Measurements from ENCODE around the gene C15orf40. TPM values are rescaled to one million over a fixed set of nuclear protein-coding genes. Genes with fewer than 3 reads are reported as not detected.
A peak's percentile ranks its signal among the peaks of the same experiment; 100 is the strongest.

C15orf40 gene
- total RNA-seq, 2 experiments from 2014 or later, result 25.6 to 30.2 TPM

DNA sequence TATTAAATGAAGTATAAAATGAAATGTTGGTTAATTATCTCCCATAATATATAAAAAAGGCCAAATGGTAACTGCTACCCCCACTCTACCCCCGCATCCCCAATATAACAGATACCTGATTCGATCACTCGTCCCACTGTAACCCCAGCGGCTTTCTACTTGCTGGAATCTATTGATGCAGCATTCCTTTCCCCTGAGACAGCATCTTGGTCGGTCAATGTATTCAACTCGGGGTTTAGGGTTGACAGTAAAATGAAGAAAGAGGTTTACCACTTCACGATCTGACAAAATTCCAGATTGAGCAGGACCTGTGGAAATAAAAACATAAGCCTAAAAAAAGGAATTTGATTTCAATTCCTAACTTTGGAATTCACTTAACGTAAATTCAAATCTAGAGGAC is 18.6 kb upstream of the C15orf40 start:
- H3K27ac Mint-ChIP-seq, result no peak overlapping the region
- H3K4me1 Mint-ChIP-seq (ENCODE audit: low read depth), result no peaks in the 10 kb centered on the region
- DNase-seq (no peak), ATAC-seq (no peak)
- no peaks in the 10 kb centered on the region for H3K9me3 Mint-ChIP-seq
- no peaks in the 10 kb centered on the region for H3K27me3 Mint-ChIP-seq
- H3K36me3 Mint-ChIP-seq (ENCODE audit: low read depth), result peaks cover 50% of the 10 kb centered on the region
- ChIA-PET CTCF (no interaction called here), POLR2A (no interaction called here)
- TF ChIP-seq, protein P1, sequence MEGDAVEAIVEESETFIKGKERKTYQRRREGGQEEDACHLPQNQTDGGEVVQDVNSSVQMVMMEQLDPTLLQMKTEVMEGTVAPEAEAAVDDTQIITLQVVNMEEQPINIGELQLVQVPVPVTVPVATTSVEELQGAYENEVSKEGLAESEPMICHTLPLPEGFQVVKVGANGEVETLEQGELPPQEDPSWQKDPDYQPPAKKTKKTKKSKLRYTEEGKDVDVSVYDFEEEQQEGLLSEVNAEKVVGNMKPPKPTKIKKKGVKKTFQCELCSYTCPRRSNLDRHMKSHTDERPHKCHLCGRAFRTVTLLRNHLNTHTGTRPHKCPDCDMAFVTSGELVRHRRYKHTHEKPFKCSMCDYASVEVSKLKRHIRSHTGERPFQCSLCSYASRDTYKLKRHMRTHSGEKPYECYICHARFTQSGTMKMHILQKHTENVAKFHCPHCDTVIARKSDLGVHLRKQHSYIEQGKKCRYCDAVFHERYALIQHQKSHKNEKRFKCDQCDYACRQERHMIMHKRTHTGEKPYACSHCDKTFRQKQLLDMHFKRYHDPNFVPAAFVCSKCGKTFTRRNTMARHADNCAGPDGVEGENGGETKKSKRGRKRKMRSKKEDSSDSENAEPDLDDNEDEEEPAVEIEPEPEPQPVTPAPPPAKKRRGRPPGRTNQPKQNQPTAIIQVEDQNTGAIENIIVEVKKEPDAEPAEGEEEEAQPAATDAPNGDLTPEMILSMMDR (IDR thresholded peaks at IDR 0.05), result no peak
- intact Hi-C loops (cut with micrococcal nuclease), result no loop called here
- H3K4me3 Mint-ChIP-seq, result no peak overlapping the region

DNA sequence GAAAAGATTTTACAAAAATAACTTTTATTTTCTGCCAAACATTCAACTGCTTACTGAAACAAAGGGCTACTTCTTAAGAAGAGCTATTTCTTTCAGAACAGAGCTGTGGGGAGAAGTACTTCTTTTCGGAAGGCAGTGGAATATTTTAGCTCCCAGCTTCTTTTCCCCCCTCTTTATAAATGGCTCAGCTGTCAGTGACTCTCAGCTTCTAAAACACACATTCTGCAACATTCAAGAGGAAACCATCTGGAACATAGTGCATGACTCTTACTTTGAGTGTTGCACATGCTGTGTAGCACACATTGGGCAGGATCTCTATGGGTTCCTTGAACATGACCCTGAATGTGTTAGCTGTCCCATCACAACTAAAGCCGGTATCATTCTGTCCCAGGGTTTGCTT is 7.0 kb upstream of the C15orf40 start:
- Mint-ChIP-seq H3K27ac (peak overlapping the region; percentile 46), H3K27me3 (no peaks in the 10 kb centered on the region), H3K4me3 (no peak overlapping the region), H3K9me3 (no peaks in the 10 kb centered on the region), H3K4me1 (ENCODE audit: low read depth) (peaks cover 26% of the 10 kb centered on the region), H3K36me3 (ENCODE audit: low read depth) (peaks cover 29% of the 10 kb centered on the region)
- intact Hi-C loops (cut with micrococcal nuclease), result loop anchor here (10.0 kb wide), 1 partner anchor 484 kb away; no protein-coding TSS in a partner anchor
- ChIA-PET CTCF (interaction anchor here (1.0 kb wide), 1 partner anchor 11 kb away, joined by 3 read pairs; no protein-coding TSS in a partner anchor), POLR2A (interaction anchor here (1.1 kb wide), 1 partner anchor 154 kb away, joined by 4 read pairs; no protein-coding TSS in a partner anchor)
- ATAC-seq, result no peak
- TF ChIP-seq, protein P1 (IDR thresholded peaks at IDR 0.05), result no peak
- no peak for DNase-seq

DNA sequence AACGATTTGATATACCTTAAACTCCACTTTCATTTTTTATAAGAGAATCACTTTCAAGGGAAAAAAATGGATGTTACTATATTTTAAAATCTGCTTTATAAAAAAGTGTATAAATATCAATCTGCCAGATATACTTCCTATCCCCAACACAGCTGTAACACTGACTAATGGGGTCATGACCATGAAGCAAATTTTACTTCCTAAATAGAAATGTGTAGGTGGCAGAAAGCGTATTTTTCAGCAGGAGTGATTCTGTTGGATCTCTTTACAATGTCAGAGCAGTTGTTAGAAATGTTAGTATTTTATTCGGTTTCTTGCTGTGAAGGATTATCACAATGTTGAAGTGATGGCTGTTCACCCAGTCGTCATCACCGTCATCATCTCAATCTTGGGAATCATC is 5.5 kb upstream of the C15orf40 start:
- ATAC-seq (no peak), DNase-seq (no peak)
- H3K27ac Mint-ChIP-seq, result peak overlapping the region; percentile 32
- H3K4me3 Mint-ChIP-seq, result no peak overlapping the region
- H3K27me3 Mint-ChIP-seq, result no peaks in the 10 kb centered on the region
- intact Hi-C loops (cut with micrococcal nuclease), result loop anchor here (10.0 kb wide), 1 partner anchor 482 kb away; no protein-coding TSS in a partner anchor
- peaks cover 38% of the 10 kb centered on the region for H3K36me3 Mint-ChIP-seq (ENCODE audit: low read depth)
- H3K4me1 Mint-ChIP-seq (ENCODE audit: low read depth), result peaks cover 38% of the 10 kb centered on the region
- peaks cover 5% of the 10 kb centered on the region for H3K9me3 Mint-ChIP-seq
- TF ChIP-seq, protein P1 (IDR thresholded peaks at IDR 0.05), result no peak
- ChIA-PET POLR2A (no interaction called here), CTCF (no interaction called here)

DNA sequence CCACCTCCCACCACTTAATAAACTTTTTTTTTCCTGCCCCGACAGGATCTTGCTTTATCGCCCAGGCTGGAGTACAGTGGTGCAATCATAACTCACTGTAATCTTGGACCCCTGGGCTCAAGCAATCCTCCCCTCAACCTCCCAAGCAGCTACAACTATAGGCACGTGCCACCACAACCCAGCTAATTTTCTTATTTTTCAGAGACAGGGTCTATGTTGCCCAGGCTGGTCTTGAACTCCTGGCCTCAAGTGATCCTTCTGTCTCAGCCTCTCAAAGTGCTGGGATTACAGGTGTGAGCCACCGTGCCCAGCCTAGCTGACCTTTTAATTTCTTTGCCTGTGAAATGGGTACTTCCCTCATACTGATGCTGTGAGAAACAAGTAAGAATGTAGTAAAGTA is 3.9 kb upstream of the C15orf40 start:
- Mint-ChIP-seq H3K36me3 (ENCODE audit: low read depth) (peaks cover 44% of the 10 kb centered on the region), H3K9me3 (peaks cover 6% of the 10 kb centered on the region), H3K4me1 (ENCODE audit: low read depth) (peaks cover 44% of the 10 kb centered on the region), H3K27ac (peak overlapping the region; percentile 50), H3K27me3 (no peaks in the 10 kb centered on the region), H3K4me3 (no peak overlapping the region)
- TF ChIP-seq, protein P1 (IDR thresholded peaks at IDR 0.05), result no peak
- ATAC-seq, result no peak
- ChIA-PET CTCF (no interaction called here), POLR2A (no interaction called here)
- no peak for DNase-seq
- intact Hi-C loops (cut with micrococcal nuclease), result loop anchor here (10.0 kb wide), 1 partner anchor 481 kb away; no protein-coding TSS in a partner anchor

DNA sequence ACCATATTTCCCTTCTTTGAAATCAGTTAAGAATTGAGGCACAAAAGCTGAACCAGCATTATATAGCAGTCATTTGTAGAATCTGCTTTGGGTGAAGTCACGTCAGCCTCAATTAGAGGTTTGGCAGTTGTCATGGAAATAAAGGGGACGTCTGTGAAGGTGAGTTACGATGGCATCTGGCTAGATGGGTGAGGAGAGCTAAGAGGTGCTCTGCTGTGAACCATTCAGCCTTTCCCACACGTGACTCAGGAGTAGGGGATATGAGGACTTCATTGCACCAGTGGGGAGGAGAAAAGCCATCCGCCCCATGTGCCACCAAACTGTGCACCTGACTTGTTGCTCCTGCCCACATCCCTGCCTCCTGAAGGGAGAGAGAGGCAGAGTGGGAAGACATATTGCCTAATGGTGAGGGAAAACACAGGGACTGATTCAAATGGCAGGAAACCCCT is 2.8 kb upstream of the C15orf40 start:
- CTCF ChIA-PET, result no interaction called here
- DNase-seq (peak; percentile 25), ATAC-seq (no peak)
- Mint-ChIP-seq H3K9me3 (peaks cover 6% of the 10 kb centered on the region), H3K4me3 (no peak overlapping the region), H3K4me1 (ENCODE audit: low read depth) (peaks cover 53% of the 10 kb centered on the region), H3K27me3 (no peaks in the 10 kb centered on the region), H3K27ac (peak overlapping the region; percentile 56), H3K36me3 (ENCODE audit: low read depth) (peaks cover 48% of the 10 kb centered on the region)
- intact Hi-C loops (cut with micrococcal nuclease), result loop anchor here (5.0 to 10.0 kb wide), 2 partner anchors 193 to 479 kb away; partner anchors contain the start of gene HDGFL3
- POLR2A ChIA-PET, result interaction anchor here (1.3 kb wide), 1 partner anchor 264 kb away, joined by 4 read pairs; no protein-coding TSS in a partner anchor
- TF ChIP-seq, protein P1 (IDR thresholded peaks at IDR 0.05), result no peak
